WI38 (cell line): ENCODE results near the gene NEURL1B.

ENCODE experiments used
- H3K4me3 ChIP-seq: 2 replicates; pipeline ENCODE4 v1.5.1; 2011; ENCODE audit warnings: low read depth, mild to moderate bottlenecking, control low read depth, low read length
- TF ChIP-seq, protein P1 (sequence below): IDR thresholded peaks from 2 replicates; pipeline ENCODE4 v1.5.1; 2012; ENCODE audit warnings: low read depth, mild to moderate bottlenecking, control low read depth, low read length

NEURL1B gene

DNA sequence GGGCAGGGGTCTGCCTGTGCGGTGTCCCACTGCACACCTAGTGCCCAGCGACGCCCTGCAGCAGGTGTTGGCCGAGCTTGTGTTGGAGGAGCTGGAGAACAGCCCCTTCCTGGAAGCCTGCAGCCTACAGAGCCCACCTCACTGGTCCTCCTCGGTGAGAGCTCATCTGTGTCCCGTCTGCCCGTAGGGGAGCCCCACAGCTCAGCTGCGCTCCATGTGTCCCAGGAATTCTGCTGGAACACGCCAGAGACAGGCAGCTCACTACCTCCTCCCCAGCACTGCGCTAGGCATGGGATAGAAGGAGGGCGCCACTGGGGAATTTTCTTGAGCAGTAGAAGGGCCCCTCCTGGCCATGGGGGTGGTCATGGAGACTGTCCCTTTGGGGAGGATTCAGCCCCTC is 85.9 kb downstream of the NEURL1B start:
- H3K4me3 ChIP-seq: no peak overlapping the region
- TF ChIP-seq, protein P1, sequence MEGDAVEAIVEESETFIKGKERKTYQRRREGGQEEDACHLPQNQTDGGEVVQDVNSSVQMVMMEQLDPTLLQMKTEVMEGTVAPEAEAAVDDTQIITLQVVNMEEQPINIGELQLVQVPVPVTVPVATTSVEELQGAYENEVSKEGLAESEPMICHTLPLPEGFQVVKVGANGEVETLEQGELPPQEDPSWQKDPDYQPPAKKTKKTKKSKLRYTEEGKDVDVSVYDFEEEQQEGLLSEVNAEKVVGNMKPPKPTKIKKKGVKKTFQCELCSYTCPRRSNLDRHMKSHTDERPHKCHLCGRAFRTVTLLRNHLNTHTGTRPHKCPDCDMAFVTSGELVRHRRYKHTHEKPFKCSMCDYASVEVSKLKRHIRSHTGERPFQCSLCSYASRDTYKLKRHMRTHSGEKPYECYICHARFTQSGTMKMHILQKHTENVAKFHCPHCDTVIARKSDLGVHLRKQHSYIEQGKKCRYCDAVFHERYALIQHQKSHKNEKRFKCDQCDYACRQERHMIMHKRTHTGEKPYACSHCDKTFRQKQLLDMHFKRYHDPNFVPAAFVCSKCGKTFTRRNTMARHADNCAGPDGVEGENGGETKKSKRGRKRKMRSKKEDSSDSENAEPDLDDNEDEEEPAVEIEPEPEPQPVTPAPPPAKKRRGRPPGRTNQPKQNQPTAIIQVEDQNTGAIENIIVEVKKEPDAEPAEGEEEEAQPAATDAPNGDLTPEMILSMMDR: no peak

GRCh38 chr5:172727551-172727950 is 86.5 kb downstream of the NEURL1B start:
- H3K4me3 ChIP-seq: no peak overlapping the region
- TF ChIP-seq, protein P1: no peak

DNA sequence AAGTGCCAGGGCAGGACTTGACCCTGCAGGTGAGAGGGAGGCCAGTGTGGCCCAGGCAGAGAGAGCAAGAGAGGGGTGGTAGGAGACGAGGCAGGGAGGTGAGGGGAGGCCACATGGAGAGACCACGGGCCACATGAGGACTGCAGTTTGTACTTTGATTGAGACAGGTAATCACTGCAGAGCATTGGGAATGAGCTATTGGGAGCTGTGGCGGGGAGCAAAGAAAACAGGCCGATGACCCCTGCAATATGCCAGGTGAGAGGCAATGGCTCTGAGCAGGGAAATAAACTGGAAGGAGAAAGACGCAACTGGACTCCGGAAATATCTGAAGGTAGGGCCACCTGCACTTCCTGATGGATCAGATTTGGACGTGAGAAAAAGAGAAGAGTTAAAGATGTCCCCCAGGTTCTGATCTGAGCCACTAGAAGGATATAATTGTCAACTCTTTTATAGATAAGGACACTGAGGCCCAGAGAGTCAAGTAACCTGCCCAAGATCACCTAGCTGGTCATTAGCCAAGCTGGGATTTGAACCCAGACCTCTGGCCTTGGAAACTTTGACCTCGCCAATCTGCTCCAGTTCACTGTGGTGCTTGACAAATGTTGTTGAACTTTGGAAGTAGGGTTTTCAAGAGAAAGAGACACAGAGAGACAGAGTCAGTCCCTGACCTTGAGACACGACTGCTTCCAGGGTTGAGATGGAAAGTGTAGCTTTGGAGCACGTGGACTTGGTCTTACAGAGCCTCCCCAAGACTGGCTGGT is 87.6 kb downstream of the NEURL1B start:
- H3K4me3 ChIP-seq: no peak overlapping the region
- TF ChIP-seq, protein P1: no peak

GRCh38 chr5:172729588-172729987 is 88.5 kb downstream of the NEURL1B start:
- no peak overlapping the region for H3K4me3 ChIP-seq
- TF ChIP-seq, protein P1: no peak

DNA sequence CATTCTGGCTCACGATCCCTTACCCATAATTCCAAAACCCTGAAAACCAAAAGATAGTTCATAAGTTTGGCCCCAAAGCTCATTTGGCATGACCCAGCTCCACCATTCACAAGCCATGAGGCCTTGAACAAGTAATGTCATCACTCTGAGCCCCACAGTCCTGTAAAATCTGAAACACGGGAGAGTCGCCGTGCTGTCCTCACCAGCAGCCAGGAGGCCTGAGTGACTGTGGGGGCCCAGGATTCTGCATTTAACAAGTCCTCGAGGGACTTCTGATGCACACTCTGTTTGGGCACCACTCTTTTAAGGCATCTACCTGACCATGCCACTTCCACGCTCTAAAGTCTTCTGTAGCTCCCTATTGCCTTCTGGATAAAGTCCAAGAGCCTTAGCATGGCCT is 89.2 kb downstream of the NEURL1B start:
- no peak overlapping the region for H3K4me3 ChIP-seq
- TF ChIP-seq, protein P1: no peak

- TF ChIP-seq, protein P1: no peak
- H3K4me3 ChIP-seq: no peak overlapping the region
Measured at GRCh38 chr5:172730981-172731679, 90.1 kb downstream of the NEURL1B start.

DNA sequence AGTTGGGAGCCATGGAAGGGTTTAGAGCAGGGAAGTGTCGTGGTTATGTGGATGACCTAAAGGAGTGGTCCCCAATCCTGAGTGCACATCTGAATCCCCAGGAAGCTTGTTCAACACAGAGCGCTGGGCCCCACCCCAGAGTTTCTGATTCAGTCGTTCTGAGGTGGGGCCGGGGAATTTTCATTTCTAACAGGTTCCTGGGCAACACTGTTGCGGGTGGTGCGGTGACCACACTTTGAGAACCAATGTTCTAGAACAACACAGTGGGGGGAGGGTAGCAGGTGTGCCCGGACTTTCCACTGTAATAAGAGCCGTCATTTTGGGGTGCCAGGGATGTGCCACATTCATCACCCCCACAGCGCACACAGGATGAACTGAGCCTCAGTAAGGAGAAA is 90.6 kb downstream of the NEURL1B start:
- TF ChIP-seq, protein P1: no peak
- H3K4me3 ChIP-seq: no peak overlapping the region
